H9 (cell line): ENCODE results near the gene GPC6. TPM values are rescaled to one million over a fixed set of nuclear protein-coding genes. Genes with fewer than 3 reads are reported as not detected.

Experiments used
- DNase-seq: peaks from one replicate; pipeline ENCODE4 v3.0.0-alpha.2; 2017
- H2AFZ ChIP-seq: one replicate; pipeline ENCODE4 v1.6.1; 2013; ENCODE audit warnings: mild to moderate bottlenecking, low read length, control low read depth, moderate library complexity
- H2AK5ac ChIP-seq: 2 replicates; pipeline ENCODE4 v1.6.1; 2013; ENCODE audit warnings: low read length, control low read depth, mixed read lengths; ENCODE audit not compliant: insufficient read length
- H2BK120ac ChIP-seq: one replicate; pipeline ENCODE4 v1.6.1; 2013; ENCODE audit warnings: low read depth, mild to moderate bottlenecking, low read length, control low read depth, inconsistent platforms; ENCODE audit not compliant: poor library complexity, severe bottlenecking
- H2BK12ac ChIP-seq: 2 replicates; pipeline ENCODE4 v1.6.1; 2013; ENCODE audit warnings: low read length, control low read depth, mixed read lengths, low read depth; ENCODE audit not compliant: insufficient read length
- H2BK15ac ChIP-seq: 2 replicates; pipeline ENCODE4 v1.6.1; 2013; ENCODE audit warnings: low read depth, low read length, control low read depth
- H2BK20ac ChIP-seq: one replicate; pipeline ENCODE4 v1.6.1; 2013; ENCODE audit warnings: low read depth, mild to moderate bottlenecking, low read length, control low read depth, inconsistent platforms; ENCODE audit not compliant: poor library complexity, severe bottlenecking
- H2BK5ac ChIP-seq: 2 replicates; pipeline ENCODE4 v1.6.1; 2013; ENCODE audit warnings: low read length, control low read depth, mixed read lengths; ENCODE audit not compliant: insufficient read length
- H3K14ac ChIP-seq: 2 replicates; pipeline ENCODE4 v1.6.1; 2013; ENCODE audit warnings: low read length, control low read depth; ENCODE audit not compliant: insufficient read depth
- H3K18ac ChIP-seq: 2 replicates; pipeline ENCODE4 v1.6.1; 2013; ENCODE audit warnings: low read depth, mild to moderate bottlenecking, mixed read lengths, low read length, control low read depth; ENCODE audit not compliant: insufficient read length
- H3K23ac ChIP-seq: 2 replicates; pipeline ENCODE4 v1.6.1; 2013; ENCODE audit warnings: low read length, control low read depth, mixed read lengths, low read depth; ENCODE audit not compliant: insufficient read length
- H3K23me2 ChIP-seq: 2 replicates; pipeline ENCODE4 v1.6.1; 2013; ENCODE audit warnings: low read depth, mild to moderate bottlenecking, mixed read lengths, low read length, control low read depth; ENCODE audit not compliant: insufficient read length, poor library complexity, severe bottlenecking
- H3K27ac ChIP-seq: 2 replicates; pipeline ENCODE4 v1.5.1; 2013; ENCODE audit warnings: low read length, control low read depth, mixed read lengths, low read depth; ENCODE audit not compliant: insufficient read length
- H3K27me3 ChIP-seq: 2 replicates; pipeline ENCODE4 v1.6.1; 2013; ENCODE audit warnings: low read length, control low read depth, inconsistent platforms; ENCODE audit not compliant: insufficient read depth
- H3K4ac ChIP-seq: 2 replicates; pipeline ENCODE4 v1.6.1; 2013; ENCODE audit warnings: low read depth, mild to moderate bottlenecking, control low read depth, inconsistent platforms, low read length, moderate library complexity
- H3K4me1 ChIP-seq: 2 replicates; pipeline ENCODE4 v1.6.1; 2013; ENCODE audit warnings: low read length, control low read depth, inconsistent platforms; ENCODE audit not compliant: insufficient read depth
- H3K4me2 ChIP-seq: 2 replicates; pipeline ENCODE4 v1.6.1; 2013; ENCODE audit warnings: low read length, control low read depth, mixed read lengths; ENCODE audit not compliant: insufficient read length, insufficient read depth
- H3K56ac ChIP-seq: 2 replicates; pipeline ENCODE4 v1.6.1; 2013; ENCODE audit warnings: low read depth, mild to moderate bottlenecking, mixed read lengths, low read length, control low read depth; ENCODE audit not compliant: insufficient read length
- H3K79me1 ChIP-seq: 2 replicates; pipeline ENCODE4 v1.6.1; 2013; ENCODE audit warnings: low read depth, mild to moderate bottlenecking, moderate library complexity, low read length, control low read depth, inconsistent platforms; ENCODE audit not compliant: insufficient read depth, poor library complexity, severe bottlenecking
- H3K79me2 ChIP-seq: 2 replicates; pipeline ENCODE4 v1.6.1; 2013; ENCODE audit warnings: low read length, control low read depth, inconsistent platforms; ENCODE audit not compliant: insufficient read depth
- H3K9ac ChIP-seq: 2 replicates; pipeline ENCODE4 v1.6.1; 2013; ENCODE audit warnings: low read length, control low read depth, mixed read lengths; ENCODE audit not compliant: insufficient read length; ENCODE audit errors: extremely low read depth
- H3K9me3 ChIP-seq: one replicate; pipeline ENCODE4 v1.6.1; 2013; ENCODE audit warnings: low read depth, low read length, inconsistent platforms; ENCODE audit not compliant: control insufficient read depth
- H3T11ph ChIP-seq: one replicate; pipeline ENCODE4 v1.6.1; 2013; ENCODE audit warnings: mild to moderate bottlenecking, low read length, control low read depth, inconsistent platforms
- H4K20me1 ChIP-seq: one replicate; pipeline ENCODE4 v1.6.1; 2013; ENCODE audit not compliant: control insufficient read depth, insufficient read length, insufficient read depth
- H4K5ac ChIP-seq: 2 replicates; pipeline ENCODE4 v1.6.1; 2013; ENCODE audit warnings: low read depth, mild to moderate bottlenecking, mixed read lengths, low read length, control low read depth; ENCODE audit not compliant: insufficient read length
- H4K8ac ChIP-seq: replicated peaks from 2 replicates; pipeline ENCODE4 v1.6.1; 2013; ENCODE audit warnings: low read length, control low read depth, mixed read lengths, low read depth; ENCODE audit not compliant: insufficient read length
- H4K91ac ChIP-seq: 2 replicates; pipeline ENCODE4 v1.6.1; 2013; ENCODE audit warnings: low read depth, mild to moderate bottlenecking, moderate library complexity, mixed read lengths, low read length, control low read depth; ENCODE audit not compliant: insufficient read length
- H3K27ac Mint-ChIP-seq, 3 experiments: 2 replicates in 2 of 3; 3 replicates in 1 of 3; pipeline ENCODE4 v1.8.0; 2020 to 2021; ENCODE audit warnings: mixed read lengths in 3 of 3, mild to moderate bottlenecking in 1 of 3, moderate library complexity in 1 of 3
- H3K27me3 Mint-ChIP-seq: 2 replicates; pipeline ENCODE4 v1.8.0; 2021; ENCODE audit warnings: low read depth, mild to moderate bottlenecking, moderate library complexity, mixed read lengths
- H3K36me3 Mint-ChIP-seq, 3 experiments: 2 replicates in 2 of 3; 3 replicates in 1 of 3; pipeline ENCODE4 v1.8.0; 2020 to 2021; ENCODE audit warnings: low read depth in 3 of 3, mixed read lengths in 3 of 3; ENCODE audit not compliant: insufficient read depth in 1 of 3
- H3K4me1 Mint-ChIP-seq, 2 experiments: 2 replicates each; pipeline ENCODE4 v1.8.0; 2020; ENCODE audit warnings: mixed read lengths in 2 of 2
- H3K4me3 Mint-ChIP-seq, 2 experiments: 2 replicates in 1 of 2; 3 replicates in 1 of 2; pipeline ENCODE4 v1.8.0; 2020 to 2021; ENCODE audit warnings: mild to moderate bottlenecking in 2 of 2, mixed read lengths in 2 of 2, moderate library complexity in 1 of 2
- H3K9me3 Mint-ChIP-seq, 2 experiments: 2 replicates in 1 of 2; 3 replicates in 1 of 2; pipeline ENCODE4 v1.8.0; 2020; ENCODE audit warnings: mild to moderate bottlenecking in 2 of 2, mixed read lengths in 2 of 2, moderate library complexity in 1 of 2
- total RNA-seq: library from RNA; stranded (reverse); gene quantifications from 2 replicates; pipeline ENCODE4 v1.2.1, GENCODE V29; 2021
- TF ChIP-seq, protein P1 (sequence below): fragments of 200-600 bp; sonication (generic); conservative IDR thresholded peaks from 3 replicates; pipeline ENCODE4 v1.8.0; 2021; ENCODE audit warnings: antibody characterized with exemption, mild to moderate bottlenecking

The GPC6 gene
- total RNA-seq, 1 experiment from 2014 or later, result 15.6 TPM

DNA sequence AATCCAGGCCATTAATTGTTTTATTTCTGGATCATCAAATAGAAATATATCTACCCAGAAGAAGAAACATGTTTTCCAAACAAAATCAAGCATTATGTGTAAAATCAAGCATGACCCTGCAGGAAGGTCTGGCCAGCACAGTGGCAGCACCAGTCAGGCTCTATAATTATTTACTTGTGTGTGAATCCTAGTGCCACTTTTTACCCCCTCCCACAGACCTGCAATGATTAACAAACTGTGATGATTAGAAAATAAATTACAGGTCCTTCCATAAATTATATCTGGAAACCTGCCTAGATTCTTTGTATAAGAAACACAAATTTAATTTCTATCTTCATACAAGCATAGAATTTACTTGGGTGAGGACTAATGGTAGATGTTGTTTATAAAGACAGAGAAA lies 186.1 kb downstream of the GPC6 start:
- Mint-ChIP-seq H3K27me3 (no peaks in the 10 kb centered on the region), H3K36me3 (no peaks in the 10 kb centered on the region), H3K4me3 (no peak overlapping the region), H3K27ac (no peak overlapping the region), H3K4me1 (peaks cover 13% of the 10 kb centered on the region in 2 experiments), H3K9me3 (no peaks in the 10 kb centered on the region)
- peaks cover 9% of the 10 kb centered on the region; the same call in 1 of the 2 replicates for H3K4me1 ChIP-seq
- H4K20me1 ChIP-seq, result no peaks in the 10 kb centered on the region
- H3K18ac ChIP-seq, result no peak overlapping the region
- H2BK5ac ChIP-seq, result no peak overlapping the region
- no peak overlapping the region for H3K9ac ChIP-seq
- TF ChIP-seq, protein P1, sequence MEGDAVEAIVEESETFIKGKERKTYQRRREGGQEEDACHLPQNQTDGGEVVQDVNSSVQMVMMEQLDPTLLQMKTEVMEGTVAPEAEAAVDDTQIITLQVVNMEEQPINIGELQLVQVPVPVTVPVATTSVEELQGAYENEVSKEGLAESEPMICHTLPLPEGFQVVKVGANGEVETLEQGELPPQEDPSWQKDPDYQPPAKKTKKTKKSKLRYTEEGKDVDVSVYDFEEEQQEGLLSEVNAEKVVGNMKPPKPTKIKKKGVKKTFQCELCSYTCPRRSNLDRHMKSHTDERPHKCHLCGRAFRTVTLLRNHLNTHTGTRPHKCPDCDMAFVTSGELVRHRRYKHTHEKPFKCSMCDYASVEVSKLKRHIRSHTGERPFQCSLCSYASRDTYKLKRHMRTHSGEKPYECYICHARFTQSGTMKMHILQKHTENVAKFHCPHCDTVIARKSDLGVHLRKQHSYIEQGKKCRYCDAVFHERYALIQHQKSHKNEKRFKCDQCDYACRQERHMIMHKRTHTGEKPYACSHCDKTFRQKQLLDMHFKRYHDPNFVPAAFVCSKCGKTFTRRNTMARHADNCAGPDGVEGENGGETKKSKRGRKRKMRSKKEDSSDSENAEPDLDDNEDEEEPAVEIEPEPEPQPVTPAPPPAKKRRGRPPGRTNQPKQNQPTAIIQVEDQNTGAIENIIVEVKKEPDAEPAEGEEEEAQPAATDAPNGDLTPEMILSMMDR, result no peak
- no peak overlapping the region for H2BK20ac ChIP-seq
- no peak overlapping the region for H3K56ac ChIP-seq
- no peak overlapping the region for H4K8ac ChIP-seq
- H3K27me3 ChIP-seq, result no peaks in the 10 kb centered on the region
- peaks cover 2% of the 10 kb centered on the region; the same call in 1 of the 2 replicates for H3K79me2 ChIP-seq
- H3K23me2 ChIP-seq, result no peaks in the 10 kb centered on the region
- DNase-seq, result no peak
- no peak overlapping the region for H2BK12ac ChIP-seq
- H2AK5ac ChIP-seq, result no peak overlapping the region
- H3K4me2 ChIP-seq, result no peak overlapping the region
- no peak overlapping the region for H4K5ac ChIP-seq
- H2BK120ac ChIP-seq, result no peak overlapping the region
- H3K27ac ChIP-seq, result no peak overlapping the region
- no peak overlapping the region for H3K14ac ChIP-seq
- H3K23ac ChIP-seq, result no peak overlapping the region
- H2BK15ac ChIP-seq, result no peak overlapping the region
- H3K4ac ChIP-seq, result no peak overlapping the region
- H3K9me3 ChIP-seq, result no peaks in the 10 kb centered on the region
- peaks cover 3% of the 10 kb centered on the region for H3K79me1 ChIP-seq
- no peak overlapping the region for H4K91ac ChIP-seq
- no peak overlapping the region for H2AFZ ChIP-seq
- H3T11ph ChIP-seq, result no peak overlapping the region
